SHP77 treated with DMSO at 0.1 percent for 48 hours (cell line): Measurements from ENCODE around the gene KMT5C.
A peak's percentile ranks its signal among the peaks of the same experiment; 100 is the strongest.

Experiments
- DNase-seq: peaks from one replicate; lab custom pipeline; 2025; lab: John Stamatoyannopoulos, UW

KMT5C gene

GRCh38 chr19:55368701-55369563 lies 29.3 kb downstream of the KMT5C start:
- no peak for DNase-seq

- no peak for DNase-seq
Observed at GRCh38 chr19:55369653-55370304, 30.1 kb downstream of the KMT5C start.

- no peak for DNase-seq
Observed at GRCh38 chr19:55370305-55370988, 30.8 kb downstream of the KMT5C start, which contains the start of gene IL11. Gene IL11 (minus strand): TSS chr19:55370463. CDS start chr19:55370310, 153 bp downstream.

GRCh38 chr19:55372316-55373081 lies 32.8 kb downstream of the KMT5C start:
- no peak for DNase-seq

GRCh38 chr19:55373306-55373992 lies 33.8 kb downstream of the KMT5C start:
- DNase-seq, result no peak

- no peak for DNase-seq
Observed at GRCh38 chr19:55373993-55374757, 34.5 kb downstream of the KMT5C start.

GRCh38 chr19:55376241-55376933 lies 36.7 kb downstream of the KMT5C start, which contains the start of gene TMEM190:
Gene TMEM190 (plus strand): TSS chr19:55376826. CDS start chr19:55376854, 28 bp downstream.
- DNase-seq, result no peak

GRCh38 chr19:55377356-55378131 lies 37.9 kb downstream of the KMT5C start:
- DNase-seq, result no peak

- peak; percentile 18 for DNase-seq
Observed at GRCh38 chr19:55379174-55379573, 39.5 kb downstream of the KMT5C start.

GRCh38 chr19:55382013-55382412 lies 42.3 kb downstream of the KMT5C start:
- DNase-seq, result no peak

- DNase-seq, result no peak
Observed at GRCh38 chr19:55382522-55383054, 42.9 kb downstream of the KMT5C start.

GRCh38 chr19:55383279-55384130 lies 43.8 kb downstream of the KMT5C start:
- DNase-seq, result no peak

GRCh38 chr19:55384131-55384919 lies 44.6 kb downstream of the KMT5C start, which contains the start of gene TMEM238:
Gene TMEM238 (minus strand): TSS chr19:55384292. CDS start chr19:55384259, 33 bp downstream.
- no peak for DNase-seq

- peak; percentile 94 for DNase-seq
Observed at GRCh38 chr19:55384920-55385723, 45.4 kb downstream of the KMT5C start.

- peak; percentile 94 for DNase-seq
Observed at GRCh38 chr19:55385724-55386492, 46.2 kb downstream of the KMT5C start, which contains the start of gene RPL28. Gene RPL28 (plus strand): TSS chr19:55385932. CDS start chr19:55386358, 426 bp downstream.
